ENCODE measurements around the gene EPOP. TPM values are rescaled to one million over a fixed set of nuclear protein-coding genes. Genes with fewer than 3 reads are reported as not detected.
A peak's percentile ranks its signal among the peaks of the same experiment; 100 is the strongest.

The EPOP gene
- total and polyA plus RNA-seq, 2 of the 13 experiments (the other 11 are each of a cell fraction or from before 2014, with no cell fraction given), result 14.7 to 37.8 TPM

- TF ChIP-seq PPARG (CRISPR knock-in tag; conservative IDR thresholded peaks at IDR 0.05), result peak; percentile 93
- no peak for TF ChIP-seq ZKSCAN5 (CRISPR knock-in tag; IDR thresholded peaks at IDR 0.05)
- 0 out of 2 replicates have a peak, but pooled peaks have one; percentile 32 for TF ChIP-seq ISL2 (CRISPR knock-in tag; IDR thresholded peaks at IDR 0.05)
- no peak for TF ChIP-seq HDAC6 (IDR thresholded peaks at IDR 0.05; ENCODE audit: low read depth, low read length)
- TF ChIP-seq HOXA7 (CRISPR knock-in tag; IDR thresholded peaks at IDR 0.05), result no peak
- TF ChIP-seq ZNF557 (CRISPR knock-in tag; IDR thresholded peaks at IDR 0.05), result no peak
- TF ChIP-seq ZFP62 (CRISPR knock-in tag; IDR thresholded peaks at IDR 0.05), result no peak
- TF ChIP-seq ZNF691 (CRISPR knock-in tag; IDR thresholded peaks at IDR 0.05; ENCODE audit: borderline replicate concordance, low read depth), result no peak
- no peak for TF ChIP-seq TFE3 (CRISPR knock-in tag; IDR thresholded peaks at IDR 0.05)
- TF ChIP-seq ZNF460 (CRISPR knock-in tag; IDR thresholded peaks at IDR 0.05; ENCODE audit: borderline replicate concordance), result no peak
- no peak for TF ChIP-seq ZNF552 (CRISPR knock-in tag; IDR thresholded peaks at IDR 0.05; ENCODE audit: borderline replicate concordance)
- TF ChIP-seq SP1 (IDR thresholded peaks at IDR 0.05), result no peak
- TF ChIP-seq SP1 (CRISPR knock-in tag; IDR thresholded peaks at IDR 0.05), result peak; percentile 32; the same call in 1 of the 2 replicates
- TF ChIP-seq SPEN (CRISPR knock-in tag; IDR thresholded peaks at IDR 0.05; ENCODE audit: low read depth), result no peak
- no peak for TF ChIP-seq MXD3 (CRISPR knock-in tag; IDR thresholded peaks at IDR 0.05)
- no peak for TF ChIP-seq SYNCRIP (IDR thresholded peaks at IDR 0.05; ENCODE audit: insufficient read depth, low read depth, low read length)
- TF ChIP-seq U2AF1 (optimal IDR thresholded peaks at IDR 0.05; ENCODE audit: low read depth, low read length), result no peak
- TF ChIP-seq ZNF605 (CRISPR knock-in tag; IDR thresholded peaks at IDR 0.05), result no peak
- TF ChIP-seq CTCF (CRISPR knock-in tag; IDR thresholded peaks at IDR 0.05), result no peak
- TF ChIP-seq NFE2 (CRISPR knock-in tag; IDR thresholded peaks at IDR 0.05), result no peak
- no peak for TF ChIP-seq RFX5 (IDR thresholded peaks at IDR 0.05; ENCODE audit: low read depth, low read length)
- TF ChIP-seq ATF6 (CRISPR knock-in tag; conservative IDR thresholded peaks at IDR 0.05), result no peak
- no peak for TF ChIP-seq ZBTB14 (CRISPR knock-in tag; IDR thresholded peaks at IDR 0.05)
- TF ChIP-seq ZNF839 (CRISPR knock-in tag; IDR thresholded peaks at IDR 0.05; ENCODE audit: borderline replicate concordance), result no peak
- TF ChIP-seq SMARCE1 (IDR thresholded peaks at IDR 0.05; ENCODE audit: borderline replicate concordance), result no peak
- peak; percentile 48 for TF ChIP-seq XRCC5 (optimal IDR thresholded peaks at IDR 0.05; ENCODE audit: low read length)
Observed at GRCh38 chr17:38691154-38691553, 16.4 kb upstream of the EPOP start (continued).
